Mesenchymal stem cell (in vitro differentiated cells and primary cell): ENCODE results near the gene CDPF1.

Source experiments
- DNase-seq: peaks from one replicate; pipeline ENCODE4 v3.0.0-alpha.2; 2013
- H2AFZ ChIP-seq: one replicate; pipeline ENCODE4 v1.6.1; 2013; ENCODE audit warnings: low read depth, mild to moderate bottlenecking, control low read depth, inconsistent platforms, low read length, moderate library complexity
- H2AK5ac ChIP-seq: 2 replicates; pipeline ENCODE4 v1.6.1; 2013; ENCODE audit warnings: low read length, moderate library complexity, mild to moderate bottlenecking, inconsistent platforms; ENCODE audit not compliant: severe bottlenecking
- H2BK120ac ChIP-seq: one replicate; pipeline ENCODE4 v1.6.1; 2013; ENCODE audit warnings: low read depth, mild to moderate bottlenecking, inconsistent platforms, low read length, moderate library complexity
- H2BK12ac ChIP-seq, 2 experiments: one replicate each; pipeline ENCODE4 v1.6.1; 2013; ENCODE audit warnings: inconsistent platforms in 2 of 2, low read length in 2 of 2, mild to moderate bottlenecking in 2 of 2, moderate library complexity in 2 of 2, control low read depth in 1 of 2
- H2BK15ac ChIP-seq: one replicate; pipeline ENCODE4 v1.6.1; 2013; ENCODE audit warnings: mild to moderate bottlenecking, low read depth, inconsistent platforms; ENCODE audit not compliant: poor library complexity, severe bottlenecking
- H2BK5ac ChIP-seq: 2 replicates; pipeline ENCODE4 v1.6.1; 2013; ENCODE audit warnings: low read depth, mild to moderate bottlenecking, low read length, control low read depth, inconsistent platforms; ENCODE audit not compliant: poor library complexity, severe bottlenecking
- H3K14ac ChIP-seq, 2 experiments: one replicate each; pipeline ENCODE4 v1.6.1; 2013; ENCODE audit warnings: inconsistent platforms in 2 of 2, low read length in 2 of 2, control low read depth in 1 of 2, mild to moderate bottlenecking in 1 of 2, moderate library complexity in 1 of 2
- H3K18ac ChIP-seq, 2 experiments: one replicate each; pipeline ENCODE4 v1.6.1; 2013; ENCODE audit warnings: inconsistent platforms in 2 of 2, low read length in 2 of 2, control low read depth in 1 of 2, low read depth in 1 of 2, mild to moderate bottlenecking in 1 of 2
- H3K23ac ChIP-seq, 2 experiments: one replicate each; pipeline ENCODE4 v1.6.1; 2013; ENCODE audit warnings: inconsistent platforms in 2 of 2, low read length in 2 of 2, mild to moderate bottlenecking in 2 of 2, moderate library complexity in 2 of 2, control low read depth in 1 of 2
- H3K27ac ChIP-seq: 2 replicates; pipeline ENCODE4 v1.5.1; 2013; ENCODE audit warnings: mild to moderate bottlenecking, moderate library complexity, low read length, control low read depth, inconsistent platforms; ENCODE audit not compliant: poor library complexity, severe bottlenecking
- H3K27me3 ChIP-seq, 2 experiments: 2 replicates each; pipeline versions ENCODE4 v1.6.1 to v1.7.0; 2013; ENCODE audit warnings: low read length in 2 of 2, mild to moderate bottlenecking in 2 of 2, moderate library complexity in 2 of 2, control low read depth in 1 of 2, inconsistent platforms in 1 of 2; ENCODE audit not compliant: control insufficient read depth in 1 of 2, insufficient read depth in 1 of 2
- H3K36me3 ChIP-seq, 2 experiments: 2 replicates each; pipeline versions ENCODE4 v1.6.1 to v1.7.0; 2013; ENCODE audit warnings: low read length in 2 of 2, control low read depth in 1 of 2, inconsistent platforms in 1 of 2, low read depth in 1 of 2, mild to moderate bottlenecking in 1 of 2; ENCODE audit not compliant: insufficient read depth in 2 of 2, control insufficient read depth in 1 of 2
- H3K4ac ChIP-seq, 2 experiments: one replicate each; pipeline ENCODE4 v1.6.1; 2013; ENCODE audit warnings: inconsistent platforms in 2 of 2, low read length in 2 of 2, mild to moderate bottlenecking in 2 of 2, moderate library complexity in 2 of 2, control low read depth in 1 of 2, low read depth in 1 of 2
- H3K4me1 ChIP-seq: 2 replicates; pipeline ENCODE4 v1.6.1; 2013; ENCODE audit warnings: low read depth, low read length, control low read depth; ENCODE audit not compliant: control insufficient read depth, insufficient read depth
- H3K4me2 ChIP-seq: 2 replicates; pipeline ENCODE4 v1.6.1; 2013; ENCODE audit warnings: low read length, mild to moderate bottlenecking, inconsistent platforms; ENCODE audit not compliant: poor library complexity, severe bottlenecking
- H3K4me3 ChIP-seq, 2 experiments: 2 replicates each; pipeline versions ENCODE4 v1.5.1 to v1.7.0; 2013; ENCODE audit warnings: low read length in 2 of 2, mild to moderate bottlenecking in 2 of 2, control low read depth in 1 of 2, low read depth in 1 of 2; ENCODE audit not compliant: insufficient read depth in 1 of 2
- H3K79me1 ChIP-seq: replicated peaks from 2 replicates; pipeline ENCODE4 v1.6.1; 2013; ENCODE audit warnings: mild to moderate bottlenecking, control low read depth, low read length, inconsistent platforms; ENCODE audit not compliant: poor library complexity, severe bottlenecking
- H3K9ac ChIP-seq: 2 replicates; pipeline ENCODE4 v1.7.0; 2013; ENCODE audit warnings: mild to moderate bottlenecking, low read length, moderate library complexity
- H3K9me3 ChIP-seq: 2 replicates; pipeline ENCODE4 v1.7.0; 2013; ENCODE audit warnings: mild to moderate bottlenecking, low read length; ENCODE audit not compliant: control insufficient read depth
- H4K8ac ChIP-seq: one replicate; pipeline ENCODE4 v1.6.1; 2013; ENCODE audit warnings: inconsistent platforms, mild to moderate bottlenecking, low read length, moderate library complexity
- H4K91ac ChIP-seq: one replicate; pipeline ENCODE4 v1.6.1; 2013; ENCODE audit warnings: mild to moderate bottlenecking, low read length, inconsistent platforms
- WGBS: methylation state at CpG from one replicate; pipeline ENCODE4 v1.1.7; 2013; ENCODE audit warnings: mixed read lengths; 5-methylcytosine and 5-hydroxymethylcytosine counted together

Gene CDPF1

DNA sequence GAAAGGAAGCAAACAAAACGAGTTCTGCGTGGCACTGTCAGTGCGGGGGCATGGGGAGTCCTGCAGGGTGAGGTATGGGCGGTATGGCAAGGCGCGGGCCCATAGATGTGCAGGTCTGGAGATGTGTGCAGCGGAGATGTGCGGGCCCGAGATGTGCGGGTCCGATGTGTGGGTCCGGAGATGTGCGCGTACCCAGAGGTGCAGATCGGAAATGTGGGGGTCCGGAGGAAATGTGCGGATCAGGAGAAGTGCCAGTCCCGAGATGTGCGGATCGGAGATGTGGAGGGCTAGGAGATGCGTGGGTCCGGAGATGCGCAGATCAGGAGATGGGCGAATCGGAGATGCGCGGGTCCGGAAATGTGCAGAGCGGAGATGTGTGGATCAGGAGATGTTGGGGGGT, 35.9 kb downstream of the CDPF1 start:
- Histone ChIP-seq H3K79me1 (no peaks in the 10 kb centered on the region), H3K4ac (no peak overlapping the region), H3K36me3 (peaks cover 36 to 73% of the 10 kb centered on the region in 2 experiments), H4K8ac (no peak overlapping the region), H3K9ac (no peak overlapping the region), H2BK15ac (no peak overlapping the region), H3K4me2 (no peak overlapping the region), H2BK120ac (no peak overlapping the region), H2AK5ac (no peak overlapping the region), H3K4me1 (no peaks in the 10 kb centered on the region), H3K27ac (no peak overlapping the region), H2BK5ac (no peak overlapping the region), H4K91ac (no peak overlapping the region), H2AFZ (no peak overlapping the region), H3K27me3 (no peaks in the 10 kb centered on the region), H3K4me3 (no peak overlapping the region), H3K14ac (no peak overlapping the region), H3K9me3 (peaks cover 22% of the 10 kb centered on the region), H3K23ac (no peak overlapping the region), H3K18ac (no peak overlapping the region), H2BK12ac (no peak overlapping the region)
- DNase-seq: no peak
- 98% methylated on average over 29 of the region's 29 CpGs for WGBS

DNA sequence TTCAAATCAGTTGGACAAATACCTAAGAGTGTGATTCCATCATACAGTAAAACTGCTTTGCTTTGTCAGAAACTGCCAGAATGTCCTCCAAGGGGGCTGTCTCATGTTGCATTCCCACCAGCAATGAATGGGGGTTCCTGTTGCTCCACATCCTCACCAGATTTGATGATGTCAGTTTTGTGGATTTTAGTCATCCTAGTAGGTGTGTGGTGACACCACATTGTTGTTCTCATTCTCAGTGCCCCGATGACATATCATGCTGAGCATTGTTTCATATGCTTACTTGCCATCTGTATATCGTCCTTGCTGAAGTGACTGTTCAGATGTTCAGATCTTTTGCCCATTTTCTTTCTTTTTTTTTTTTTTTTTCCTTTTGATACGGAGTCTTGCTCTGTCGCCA, 37.0 kb downstream of the CDPF1 start:
- Histone ChIP-seq H3K4me2 (no peak overlapping the region), H3K36me3 (peaks cover 31 to 75% of the 10 kb centered on the region in 2 experiments), H2AFZ (no peak overlapping the region), H2BK120ac (no peak overlapping the region), H3K9me3 (peaks cover 29% of the 10 kb centered on the region), H2BK15ac (no peak overlapping the region), H2AK5ac (no peak overlapping the region), H3K4me3 (no peak overlapping the region), H3K4ac (no peak overlapping the region), H3K9ac (no peak overlapping the region), H4K8ac (no peak overlapping the region), H3K79me1 (no peaks in the 10 kb centered on the region), H3K18ac (no peak overlapping the region), H3K14ac (no peak overlapping the region), H3K4me1 (no peaks in the 10 kb centered on the region), H3K27me3 (no peaks in the 10 kb centered on the region), H2BK5ac (no peak overlapping the region), H3K23ac (no peak overlapping the region), H3K27ac (no peak overlapping the region), H4K91ac (no peak overlapping the region), H2BK12ac (no peak overlapping the region)
- DNase-seq: no peak
- 96% methylated on average over 4 of the region's 4 CpGs for WGBS

DNA sequence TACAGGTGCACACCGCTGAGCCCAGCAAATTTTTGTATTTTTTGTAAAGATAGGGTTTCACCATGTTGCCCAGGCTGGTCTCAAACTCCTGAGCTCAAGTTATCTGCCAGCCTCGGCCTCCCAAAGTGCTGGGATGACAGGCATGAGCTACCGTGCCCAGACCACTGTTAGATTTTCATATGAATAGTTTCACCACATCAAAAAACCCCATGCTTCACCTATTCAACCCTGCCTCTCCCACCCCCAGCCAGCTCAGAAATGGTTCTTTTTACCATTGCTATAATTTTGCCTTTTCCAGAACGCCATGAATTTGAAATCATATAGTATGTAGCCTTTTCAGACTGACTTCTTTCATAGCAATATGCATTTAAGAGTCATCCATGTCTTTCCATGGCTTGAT, 37.9 kb downstream of the CDPF1 start:
- Histone ChIP-seq H2AK5ac (no peak overlapping the region), H2BK120ac (no peak overlapping the region), H3K23ac (no peak overlapping the region), H2AFZ (no peak overlapping the region), H3K9me3 (peaks cover 29% of the 10 kb centered on the region), H3K18ac (no peak overlapping the region), H3K14ac (no peak overlapping the region), H3K27ac (no peak overlapping the region), H3K36me3 (peaks cover 31 to 73% of the 10 kb centered on the region in 2 experiments), H3K4me3 (no peak overlapping the region), H2BK15ac (no peak overlapping the region), H2BK12ac (no peak overlapping the region), H3K27me3 (no peaks in the 10 kb centered on the region), H3K4ac (no peak overlapping the region), H3K4me2 (no peak overlapping the region), H2BK5ac (no peak overlapping the region), H3K4me1 (no peaks in the 10 kb centered on the region), H3K79me1 (no peaks in the 10 kb centered on the region), H4K91ac (no peak overlapping the region), H4K8ac (no peak overlapping the region), H3K9ac (no peak overlapping the region)
- no peak for DNase-seq
- WGBS: 78% methylated on average over 4 of the region's 4 CpGs

DNA sequence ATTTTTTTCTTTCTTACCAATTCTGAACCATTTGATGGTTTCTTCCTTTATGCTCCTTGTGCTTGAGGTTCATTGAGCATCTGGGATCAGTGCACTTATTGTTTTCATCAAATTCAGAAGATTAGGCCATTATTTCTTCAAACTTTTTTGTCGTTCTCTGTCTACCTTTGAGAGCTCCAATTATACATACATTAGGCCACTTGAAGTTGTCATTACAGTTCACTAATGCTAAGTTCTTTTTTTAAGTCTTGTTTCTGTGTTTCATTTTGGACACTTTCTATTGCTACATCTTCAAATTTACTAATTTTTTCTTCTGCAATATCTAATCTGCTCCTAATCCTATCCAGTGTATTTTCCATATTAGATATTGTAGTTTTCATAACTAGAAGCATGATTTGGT, 40.8 kb downstream of the CDPF1 start:
- Histone ChIP-seq H3K4me2 (no peak overlapping the region), H2AFZ (no peak overlapping the region), H3K79me1 (no peaks in the 10 kb centered on the region), H3K9ac (no peak overlapping the region), H3K27ac (no peak overlapping the region), H3K23ac (no peak overlapping the region), H3K27me3 (no peaks in the 10 kb centered on the region), H4K91ac (no peak overlapping the region), H3K4me3 (no peak overlapping the region), H2BK120ac (no peak overlapping the region), H2BK5ac (no peak overlapping the region), H4K8ac (no peak overlapping the region), H2AK5ac (no peak overlapping the region), H3K4me1 (no peaks in the 10 kb centered on the region), H3K18ac (no peak overlapping the region), H2BK15ac (no peak overlapping the region), H3K4ac (no peak overlapping the region), H3K36me3 (peaks cover 15 to 60% of the 10 kb centered on the region in 2 experiments), H3K14ac (no peak overlapping the region), H3K9me3 (peaks cover 29% of the 10 kb centered on the region), H2BK12ac (no peak overlapping the region)
- DNase-seq: no peak
- no CpG with 5 or more reads among the region's 1 CpG for WGBS
